Stimulated activated naive CD8-positive, alpha-beta T cell treated with anti-CD3 and anti-CD28 coated beads, Interleukin-15, Interleukin-2, amounts not matched to agents 100 ng/mL and 50 ng/mL, for 24 hours (primary cell): ENCODE results near the gene DYNC2LI1.
"Not testable (repeated sequence)": the region's sequence is repeated elsewhere in the genome, so short reads cannot be mapped to it uniquely, and the experiment has no call there.

Experiments used
- H3K27ac Mint-ChIP-seq: one replicate; pipeline ENCODE4 v1.8.0; 2021; ENCODE audit warnings: mild to moderate bottlenecking, mixed read lengths
- H3K27me3 Mint-ChIP-seq: one replicate; pipeline ENCODE4 v1.8.0; 2021; ENCODE audit warnings: mixed read lengths
- H3K36me3 Mint-ChIP-seq: one replicate; pipeline ENCODE4 v1.8.0; 2021; ENCODE audit warnings: low read depth, mixed read lengths
- H3K4me1 Mint-ChIP-seq: one replicate; pipeline ENCODE4 v1.8.0; 2021; ENCODE audit warnings: low read depth, mixed read lengths
- H3K4me3 Mint-ChIP-seq: one replicate; pipeline ENCODE4 v1.8.0; 2021; ENCODE audit warnings: mild to moderate bottlenecking, mixed read lengths
- H3K9me3 Mint-ChIP-seq: one replicate; pipeline ENCODE4 v1.8.0; 2021; ENCODE audit warnings: mixed read lengths

DYNC2LI1 gene

DNA sequence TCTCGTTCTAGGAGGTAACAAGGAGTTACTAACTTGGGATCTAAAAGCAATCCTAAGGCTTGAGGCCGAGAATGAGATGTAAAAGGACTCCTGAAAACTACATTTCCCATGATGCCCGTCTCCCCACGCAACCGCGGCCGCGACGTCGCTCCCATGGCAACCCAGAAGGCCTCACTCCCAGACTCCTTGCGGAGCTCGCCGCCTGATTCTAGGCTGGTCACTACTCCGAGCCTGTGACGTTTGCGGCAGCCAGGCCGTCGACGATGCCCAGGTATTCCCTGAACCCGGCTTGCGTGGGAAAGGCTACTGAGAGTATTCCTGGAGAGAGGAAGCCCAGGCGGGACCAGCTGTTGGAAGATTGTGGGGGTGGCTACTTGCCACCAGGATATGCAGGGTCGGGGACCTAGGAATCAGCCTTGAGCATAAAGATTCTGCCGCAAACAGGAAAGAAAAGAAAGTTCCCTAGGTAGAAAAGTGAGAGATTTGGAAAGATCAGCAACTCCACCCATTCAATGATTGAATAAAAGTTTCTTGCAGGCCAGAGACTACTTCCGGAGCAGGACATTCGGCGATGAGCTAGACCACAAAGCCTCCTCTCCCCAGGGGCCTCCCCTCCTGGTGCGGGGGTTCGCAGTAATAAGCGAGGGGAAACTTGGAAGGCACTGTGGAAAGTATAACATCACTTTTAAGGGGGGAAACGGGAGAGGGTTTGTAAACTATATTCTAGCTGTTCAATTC lies at the start of gene DYNC2LI1:
DYNC2LI1 (plus strand) TSS at position 164 of the 738 bp plus-strand sequence; CDS start at position 264, 100 bp downstream.
- Mint-ChIP-seq H3K27ac (peak within 1 kb of the TSS; percentile 97), H3K4me3 (peak within 1 kb of the TSS; percentile 94), H3K27me3 (peaks cover 5% of the 10 kb centered on the region), H3K9me3 (no peaks in the 10 kb centered on the region), H3K4me1 (peaks cover 29% of the 10 kb centered on the region), H3K36me3 (peaks cover 4% of the 10 kb centered on the region)

- Mint-ChIP-seq H3K36me3 (no peaks in the 10 kb centered on the region), H3K27me3 (peaks cover 4% of the 10 kb centered on the region), H3K4me1 (peaks cover 3% of the 10 kb centered on the region), H3K4me3 (no peak overlapping the region), H3K27ac (no peak overlapping the region), H3K9me3 (no peaks in the 10 kb centered on the region)
Observed at GRCh38 chr2:43724728-43725526, 48.9 kb upstream of the DYNC2LI1 start.

GRCh38 chr2:43725711-43726246 lies 48.1 kb upstream of the DYNC2LI1 start:
- Mint-ChIP-seq H3K4me3 (no peak overlapping the region), H3K27me3 (peaks cover 4% of the 10 kb centered on the region), H3K27ac (no peak overlapping the region), H3K36me3 (no peaks in the 10 kb centered on the region), H3K4me1 (peaks cover 3% of the 10 kb centered on the region), H3K9me3 (no peaks in the 10 kb centered on the region)

DNA sequence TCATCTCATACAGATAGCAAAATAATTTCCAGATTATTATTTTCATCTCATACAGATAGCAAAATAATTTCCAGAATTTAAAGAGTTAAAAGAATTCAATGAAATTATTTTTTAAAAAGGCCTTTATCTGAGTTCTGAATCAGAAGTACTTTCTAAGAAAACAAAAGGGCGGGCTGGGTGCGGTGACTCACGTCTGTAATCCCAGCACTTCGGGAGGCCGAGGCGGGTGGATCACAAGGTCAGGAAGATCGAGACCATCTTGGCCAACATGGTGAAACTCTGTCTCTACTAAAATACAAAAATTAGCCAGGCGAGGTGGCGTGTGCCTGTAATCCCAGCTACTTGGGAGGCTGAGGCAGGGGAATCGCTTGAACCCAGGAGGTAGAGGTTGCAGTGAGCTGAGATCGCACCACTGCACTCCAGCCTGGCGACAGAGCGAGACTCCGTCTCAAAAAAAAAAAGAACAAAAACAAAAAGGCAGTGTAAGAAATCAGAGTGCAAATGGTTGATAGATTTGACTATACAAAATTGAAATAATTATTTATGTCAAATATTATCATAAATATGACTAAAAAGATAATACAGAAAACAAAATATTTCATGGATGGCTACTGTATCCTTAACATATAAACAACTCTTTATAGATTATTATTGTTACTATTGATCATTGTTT lies 46.7 kb upstream of the DYNC2LI1 start:
- H3K4me1 Mint-ChIP-seq, H3K27ac Mint-ChIP-seq, H3K9me3 Mint-ChIP-seq, H3K4me3 Mint-ChIP-seq, H3K27me3 Mint-ChIP-seq, H3K36me3 Mint-ChIP-seq: not testable (repeated sequence)

GRCh38 chr2:43727634-43728014 lies 46.2 kb upstream of the DYNC2LI1 start:
- Mint-ChIP-seq H3K27me3 (peaks cover 8% of the 10 kb centered on the region), H3K4me3 (no peak overlapping the region), H3K36me3 (no peaks in the 10 kb centered on the region), H3K27ac (no peak overlapping the region), H3K9me3 (no peaks in the 10 kb centered on the region), H3K4me1 (peaks cover 3% of the 10 kb centered on the region)

DNA sequence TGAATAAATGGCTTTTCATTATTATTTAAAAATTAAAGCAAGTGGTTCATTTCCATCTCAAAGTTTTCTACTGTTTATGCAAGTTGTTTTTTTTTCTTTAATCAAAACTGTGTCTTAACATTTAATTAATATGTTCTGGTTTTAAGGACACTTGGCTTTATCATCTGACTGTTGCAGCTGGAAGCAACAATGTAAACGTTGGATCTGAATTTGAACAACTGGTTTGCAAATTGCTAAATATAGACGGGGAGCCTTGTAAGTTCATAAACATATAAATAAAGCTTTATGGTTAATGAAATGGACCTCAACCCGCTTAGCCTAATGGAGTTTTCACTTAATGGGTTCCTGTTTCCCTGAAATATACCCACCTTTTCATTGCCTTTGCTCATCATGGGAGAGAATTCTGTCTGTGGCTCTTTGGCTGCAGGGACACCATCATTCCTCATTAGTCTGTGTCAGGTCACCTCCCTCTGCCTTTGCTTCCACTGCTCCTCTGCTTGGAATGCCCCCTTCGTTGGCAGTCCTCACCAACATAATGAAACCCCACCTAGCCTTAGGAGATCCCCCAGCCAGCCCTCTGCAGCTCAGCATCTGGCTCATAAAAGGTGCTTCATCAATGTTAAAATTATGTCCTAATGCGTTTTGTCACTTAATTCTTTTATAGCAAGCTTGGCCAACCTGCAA lies 44.2 kb upstream of the DYNC2LI1 start:
- H3K27me3 Mint-ChIP-seq, result peaks cover 7% of the 10 kb centered on the region
- no peaks in the 10 kb centered on the region for H3K9me3 Mint-ChIP-seq
- H3K4me3 Mint-ChIP-seq, result no peak overlapping the region
- no peak overlapping the region for H3K27ac Mint-ChIP-seq
- no peaks in the 10 kb centered on the region for H3K36me3 Mint-ChIP-seq
- H3K4me1 Mint-ChIP-seq, result peaks cover 3% of the 10 kb centered on the region

DNA sequence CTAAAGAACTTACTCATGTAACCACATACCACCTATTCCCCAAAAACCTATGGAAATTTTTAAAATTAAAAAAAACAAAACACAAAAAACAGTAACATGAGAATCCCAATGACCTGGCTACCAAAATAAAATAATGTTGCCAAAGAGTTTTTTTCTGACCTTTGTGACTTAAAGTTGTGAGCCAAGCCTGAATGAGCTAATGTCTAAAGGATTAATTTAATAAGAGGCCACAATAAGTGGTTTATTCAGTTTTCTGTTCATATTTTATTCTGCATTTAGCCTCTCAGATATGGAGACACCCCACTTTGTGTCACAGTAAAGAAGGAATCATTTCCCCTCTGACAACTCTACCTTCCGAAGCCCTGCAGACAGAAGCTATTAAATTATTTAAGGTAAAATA lies 42.6 kb upstream of the DYNC2LI1 start:
- Mint-ChIP-seq H3K27me3 (peaks cover 7% of the 10 kb centered on the region), H3K9me3 (no peaks in the 10 kb centered on the region), H3K4me1 (peaks cover 3% of the 10 kb centered on the region), H3K4me3 (no peak overlapping the region), H3K36me3 (no peaks in the 10 kb centered on the region), H3K27ac (no peak overlapping the region)

- peak overlapping the region; percentile 13 for H3K27ac Mint-ChIP-seq
- no peak overlapping the region for H3K4me3 Mint-ChIP-seq
- no peaks in the 10 kb centered on the region for H3K9me3 Mint-ChIP-seq
- no peaks in the 10 kb centered on the region for H3K36me3 Mint-ChIP-seq
- peaks cover 18% of the 10 kb centered on the region for H3K27me3 Mint-ChIP-seq
- no peaks in the 10 kb centered on the region for H3K4me1 Mint-ChIP-seq
Observed at GRCh38 chr2:43736637-43737036, 37.2 kb upstream of the DYNC2LI1 start.

GRCh38 chr2:43737097-43737854 lies 36.6 kb upstream of the DYNC2LI1 start:
- Mint-ChIP-seq H3K36me3 (no peaks in the 10 kb centered on the region), H3K9me3 (no peaks in the 10 kb centered on the region), H3K4me3 (no peak overlapping the region), H3K4me1 (no peaks in the 10 kb centered on the region), H3K27me3 (peaks cover 17% of the 10 kb centered on the region), H3K27ac (no peak overlapping the region)

- Mint-ChIP-seq H3K36me3 (no peaks in the 10 kb centered on the region), H3K9me3 (no peaks in the 10 kb centered on the region), H3K4me3 (no peak overlapping the region), H3K4me1 (no peaks in the 10 kb centered on the region), H3K27ac (no peak overlapping the region), H3K27me3 (peaks cover 11% of the 10 kb centered on the region)
Observed at GRCh38 chr2:43737855-43738254, 36.0 kb upstream of the DYNC2LI1 start.

DNA sequence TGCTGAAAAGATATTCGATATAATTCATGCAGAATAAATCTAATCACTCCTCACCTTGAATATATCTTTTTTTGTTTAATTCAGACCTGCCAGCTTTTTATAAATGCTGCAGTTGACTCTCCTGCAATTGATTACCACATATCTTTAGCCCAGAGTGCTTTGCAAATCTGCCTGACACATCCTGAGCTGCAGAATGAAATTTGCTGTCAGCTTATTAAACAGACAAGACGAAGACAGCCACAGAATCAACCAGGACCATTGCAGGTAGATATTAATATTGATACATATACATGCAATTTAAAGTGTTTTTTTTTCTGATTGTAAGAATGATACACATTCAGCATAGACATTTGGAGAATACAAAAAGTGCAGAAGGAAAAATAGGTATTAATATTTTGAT lies 35.6 kb upstream of the DYNC2LI1 start:
- Mint-ChIP-seq H3K9me3 (no peaks in the 10 kb centered on the region), H3K27me3 (peaks cover 11% of the 10 kb centered on the region), H3K4me1 (no peaks in the 10 kb centered on the region), H3K27ac (no peak overlapping the region), H3K4me3 (no peak overlapping the region), H3K36me3 (no peaks in the 10 kb centered on the region)

DNA sequence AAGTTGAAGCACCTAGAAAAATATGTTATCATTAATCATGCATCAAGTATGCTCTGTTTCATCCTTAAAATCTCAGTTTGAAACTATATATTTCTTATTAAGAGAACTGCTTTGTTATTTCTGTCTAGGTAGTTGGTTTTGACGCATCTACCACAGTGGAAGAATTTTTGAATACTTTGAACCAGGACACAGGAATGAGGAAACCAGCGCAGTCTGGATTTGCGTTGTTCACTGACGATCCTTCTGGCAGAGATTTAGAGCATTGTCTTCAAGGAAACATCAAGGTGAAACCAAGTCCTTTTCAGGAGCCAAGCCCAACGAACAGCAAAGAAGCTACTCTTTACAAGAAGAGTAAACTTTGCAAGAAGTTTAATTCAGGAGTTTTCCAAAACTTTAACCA lies 30.1 kb upstream of the DYNC2LI1 start:
- H3K4me1 Mint-ChIP-seq, result no peaks in the 10 kb centered on the region
- H3K4me3 Mint-ChIP-seq, result no peak overlapping the region
- H3K36me3 Mint-ChIP-seq, result no peaks in the 10 kb centered on the region
- H3K27ac Mint-ChIP-seq, result no peak overlapping the region
- no peaks in the 10 kb centered on the region for H3K9me3 Mint-ChIP-seq
- peaks cover 6% of the 10 kb centered on the region for H3K27me3 Mint-ChIP-seq

- no peaks in the 10 kb centered on the region for H3K36me3 Mint-ChIP-seq
- H3K27me3 Mint-ChIP-seq, result peaks cover 6% of the 10 kb centered on the region
- H3K4me3 Mint-ChIP-seq, result no peak overlapping the region
- no peak overlapping the region for H3K27ac Mint-ChIP-seq
- H3K4me1 Mint-ChIP-seq, result no peaks in the 10 kb centered on the region
- H3K9me3 Mint-ChIP-seq, result no peaks in the 10 kb centered on the region
Observed at GRCh38 chr2:43745457-43745856, 28.4 kb upstream of the DYNC2LI1 start.

GRCh38 chr2:43748333-43748732 lies 25.5 kb upstream of the DYNC2LI1 start:
- no peak overlapping the region for H3K27ac Mint-ChIP-seq
- no peaks in the 10 kb centered on the region for H3K36me3 Mint-ChIP-seq
- no peaks in the 10 kb centered on the region for H3K9me3 Mint-ChIP-seq
- no peak overlapping the region for H3K4me3 Mint-ChIP-seq
- no peaks in the 10 kb centered on the region for H3K4me1 Mint-ChIP-seq
- no peaks in the 10 kb centered on the region for H3K27me3 Mint-ChIP-seq
